NCI-H1048 (cell line): ENCODE measurements around the gene RELL2.

Experiments
- DNase-seq: peaks from one replicate; lab custom pipeline; 2025; lab: John Stamatoyannopoulos, UW

The RELL2 gene

GRCh38 chr5:141677415-141677814, 40.6 kb downstream of the RELL2 start:
- no peak for DNase-seq

GRCh38 chr5:141680178-141680577, 43.4 kb downstream of the RELL2 start:
- DNase-seq = no peak

- no peak for DNase-seq
Measured at GRCh38 chr5:141680751-141681201, 44.0 kb downstream of the RELL2 start.

GRCh38 chr5:141681295-141681694, 44.5 kb downstream of the RELL2 start:
- DNase-seq = no peak

- no peak for DNase-seq
Measured at GRCh38 chr5:141681695-141682641, 45.2 kb downstream of the RELL2 start, which contains the start of gene ARAP3. Gene ARAP3, minus strand, starts transcription at chr5:141682230. Its CDS starts 1,744 bp downstream, at chr5:141680486.

GRCh38 chr5:141683596-141684141, 46.9 kb downstream of the RELL2 start:
- no peak for DNase-seq

- DNase-seq = no peak
Measured at GRCh38 chr5:141685591-141685990, 48.8 kb downstream of the RELL2 start.

- DNase-seq = no peak
Measured at GRCh38 chr5:141686648-141687416, 50.0 kb downstream of the RELL2 start.
